Measurements from ENCODE around the gene PTPRQ. TPM values are rescaled to one million over a fixed set of nuclear protein-coding genes. Genes with fewer than 3 reads are reported as not detected.

Gene PTPRQ
- polyA plus RNA-seq, 1 donor (not counting 4 experiments of a cell fraction or from before 2014, with no cell fraction given), result 0.01 TPM

DNA sequence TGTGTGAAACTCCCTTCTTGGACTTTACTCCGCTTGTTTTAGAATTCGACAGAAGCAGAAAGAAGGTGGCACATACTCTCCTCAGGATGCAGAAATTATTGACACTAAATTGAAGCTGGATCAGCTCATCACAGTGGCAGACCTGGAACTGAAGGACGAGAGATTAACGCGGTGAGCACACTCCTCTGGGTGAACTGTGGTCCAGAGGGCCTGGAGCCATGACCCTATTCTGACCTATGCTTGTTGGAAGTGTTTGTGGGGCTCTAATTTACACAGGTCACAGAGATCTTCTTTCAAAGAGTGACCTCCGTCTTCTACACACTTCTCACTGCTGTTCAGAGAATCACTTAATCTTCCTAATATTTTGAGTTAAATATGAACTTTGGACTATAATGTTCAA is 190.9 kb downstream of the PTPRQ start:
- Histone ChIP-seq H2AFZ (ENCODE audit: control insufficient read depth, low read length) (no peak overlapping the region), H3K79me2 (ENCODE audit: control insufficient read depth, insufficient read depth, low read length) (no peaks in the 10 kb centered on the region), H3K27ac (ENCODE audit: control insufficient read depth, insufficient read depth, low read length) (no peak overlapping the region), H3K9me3 (ENCODE audit: control insufficient read depth, low read depth, low read length) (no peaks in the 10 kb centered on the region), H3K4me3 (ENCODE audit: control insufficient read depth in 2 of 3, extremely low read depth in 1 of 3, insufficient read depth in 2 of 3, low read depth in 1 of 3, low read length in 3 of 3) (no peak overlapping the region), H3K27me3 (ENCODE audit: control insufficient read depth, extremely low read depth, insufficient read depth, low read length) (no peaks in the 10 kb centered on the region), H3K4me2 (ENCODE audit: control insufficient read depth, extremely low read depth, insufficient read depth, low read depth, low read length) (no peak overlapping the region), H3K9ac (ENCODE audit: control insufficient read depth, extremely low read depth, insufficient read depth, low read length) (no peak overlapping the region), H3K9me1 (ENCODE audit: control insufficient read depth, extremely low read depth, insufficient read depth, low read length) (no peaks in the 10 kb centered on the region), H3K4me1 (ENCODE audit: control insufficient read depth, extremely low read depth, insufficient read depth, low read length) (no peaks in the 10 kb centered on the region), H3K36me3 (ENCODE audit: control insufficient read depth in 2 of 2, extremely low read depth in 1 of 2, insufficient read depth in 2 of 2, low read length in 2 of 2) (no peaks in the 10 kb centered on the region), H4K20me1 (ENCODE audit: control insufficient read depth, extremely low read depth, insufficient read depth, low read length) (no peaks in the 10 kb centered on the region)
- DNase-seq (ENCODE audit: low read depth, low spot score) (no peak), FAIRE-seq (no peak)
- TF ChIP-seq CTCF (optimal IDR thresholded peaks at IDR 0.05 in 1 of 3, IDR thresholded peaks at IDR 0.05 in 1 of 3, conservative IDR thresholded peaks at IDR 0.05 in 1 of 3; ENCODE audit: extremely low read depth in 1 of 3, insufficient read depth in 2 of 3, low read length in 3 of 3), result no peak
- no peak for TF ChIP-seq EZH2 (IDR thresholded peaks at IDR 0.05; ENCODE audit: low read length)
- dilution Hi-C loops (cut with MboI; ENCODE audit: extremely low pct_ligation_motif_present, low sequenced_read_pairs), result no loop called here

- dilution Hi-C loops (cut with MboI; ENCODE audit: extremely low pct_ligation_motif_present, low sequenced_read_pairs), result no loop called here
- no peak for DNase-seq (ENCODE audit: low read depth, low spot score)
- no peaks in the 10 kb centered on the region for H3K79me2 ChIP-seq (ENCODE audit: control insufficient read depth, insufficient read depth, low read length)
- no peaks in the 10 kb centered on the region for H3K27me3 ChIP-seq (ENCODE audit: control insufficient read depth, extremely low read depth, insufficient read depth, low read length)
- no peak overlapping the region for H3K9ac ChIP-seq (ENCODE audit: control insufficient read depth, extremely low read depth, insufficient read depth, low read length)
- no peak overlapping the region for H2AFZ ChIP-seq (ENCODE audit: control insufficient read depth, low read length)
- TF ChIP-seq EZH2 (IDR thresholded peaks at IDR 0.05; ENCODE audit: low read length) (no peak), CTCF (optimal IDR thresholded peaks at IDR 0.05 in 1 of 3, IDR thresholded peaks at IDR 0.05 in 1 of 3, conservative IDR thresholded peaks at IDR 0.05 in 1 of 3; ENCODE audit: extremely low read depth in 1 of 3, insufficient read depth in 2 of 3, low read length in 3 of 3) (no peak)
- no peak overlapping the region for H3K4me3 ChIP-seq (ENCODE audit: control insufficient read depth in 2 of 3, extremely low read depth in 1 of 3, insufficient read depth in 2 of 3, low read depth in 1 of 3, low read length in 3 of 3)
- no peaks in the 10 kb centered on the region for H3K36me3 ChIP-seq (ENCODE audit: control insufficient read depth in 2 of 2, extremely low read depth in 1 of 2, insufficient read depth in 2 of 2, low read length in 2 of 2)
- H4K20me1 ChIP-seq (ENCODE audit: control insufficient read depth, extremely low read depth, insufficient read depth, low read length), result no peaks in the 10 kb centered on the region
- H3K4me2 ChIP-seq (ENCODE audit: control insufficient read depth, extremely low read depth, insufficient read depth, low read depth, low read length), result no peak overlapping the region
- no peaks in the 10 kb centered on the region for H3K9me1 ChIP-seq (ENCODE audit: control insufficient read depth, extremely low read depth, insufficient read depth, low read length)
- FAIRE-seq, result no peak
- H3K4me1 ChIP-seq (ENCODE audit: control insufficient read depth, extremely low read depth, insufficient read depth, low read length), result no peaks in the 10 kb centered on the region
- H3K9me3 ChIP-seq (ENCODE audit: control insufficient read depth, low read depth, low read length), result no peaks in the 10 kb centered on the region
- H3K27ac ChIP-seq (ENCODE audit: control insufficient read depth, insufficient read depth, low read length), result no peak overlapping the region
These were observed 192.8 kb downstream of the PTPRQ start for GRCh38 chr12:80636832-80637231.

Measured in keratinocyte (primary cell).